Measurements from ENCODE around the gene HMCES. TPM values are rescaled to one million over a fixed set of nuclear protein-coding genes. Genes with fewer than 3 reads are reported as not detected.

HMCES gene, protein sequence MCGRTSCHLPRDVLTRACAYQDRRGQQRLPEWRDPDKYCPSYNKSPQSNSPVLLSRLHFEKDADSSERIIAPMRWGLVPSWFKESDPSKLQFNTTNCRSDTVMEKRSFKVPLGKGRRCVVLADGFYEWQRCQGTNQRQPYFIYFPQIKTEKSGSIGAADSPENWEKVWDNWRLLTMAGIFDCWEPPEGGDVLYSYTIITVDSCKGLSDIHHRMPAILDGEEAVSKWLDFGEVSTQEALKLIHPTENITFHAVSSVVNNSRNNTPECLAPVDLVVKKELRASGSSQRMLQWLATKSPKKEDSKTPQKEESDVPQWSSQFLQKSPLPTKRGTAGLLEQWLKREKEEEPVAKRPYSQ
- total RNA-seq (10 to 100 TPM; 38.1 to 56.1 (median 44.5) TPM), polyA plus RNA-seq (10 to 100 TPM; 24.1 to 37.6 TPM)
- long read RNA-seq, donor 1, transcript HMCES-204 (7 exons, 1,952 nt): minor isoform, 10 of 67 reads
- long read RNA-seq, donor 1, transcript HMCES-202 (7 exons, 1,763 nt): minor isoform, 6 of 67 reads
- long read RNA-seq, donor 1, transcript HMCES-201 (7 exons, 2,515 nt): major isoform, 39 of 67 reads
- long read RNA-seq, donor 1, partial matches to known transcripts: 3 of 67 reads
- long read RNA-seq, donor 1, other reads (novel, unspliced or antisense): 7 of 67 reads
- long read RNA-seq, donor 2, transcript HMCES-204 (7 exons, 1,952 nt): minor isoform, 11 of 95 reads
- long read RNA-seq, donor 2, transcript HMCES-201 (7 exons, 2,515 nt): major isoform, 61 of 95 reads
- long read RNA-seq, donor 2, transcript HMCES-202 (7 exons, 1,763 nt): minor isoform, 5 of 95 reads
- long read RNA-seq, donor 2, partial matches to known transcripts: 4 of 95 reads
- long read RNA-seq, donor 2, other reads (novel, unspliced or antisense): 11 of 95 reads
- long read RNA-seq, donor 3, transcript HMCES-201 (7 exons, 2,515 nt): major isoform, 95 of 130 reads
- long read RNA-seq, donor 3, transcript HMCES-203 (6 exons, 1,490 nt): minor isoform, 9 of 130 reads
- long read RNA-seq, donor 3, partial matches to known transcripts: 19 of 130 reads
- long read RNA-seq, donor 3, other reads (novel, unspliced or antisense): 6 of 130 reads

DNA sequence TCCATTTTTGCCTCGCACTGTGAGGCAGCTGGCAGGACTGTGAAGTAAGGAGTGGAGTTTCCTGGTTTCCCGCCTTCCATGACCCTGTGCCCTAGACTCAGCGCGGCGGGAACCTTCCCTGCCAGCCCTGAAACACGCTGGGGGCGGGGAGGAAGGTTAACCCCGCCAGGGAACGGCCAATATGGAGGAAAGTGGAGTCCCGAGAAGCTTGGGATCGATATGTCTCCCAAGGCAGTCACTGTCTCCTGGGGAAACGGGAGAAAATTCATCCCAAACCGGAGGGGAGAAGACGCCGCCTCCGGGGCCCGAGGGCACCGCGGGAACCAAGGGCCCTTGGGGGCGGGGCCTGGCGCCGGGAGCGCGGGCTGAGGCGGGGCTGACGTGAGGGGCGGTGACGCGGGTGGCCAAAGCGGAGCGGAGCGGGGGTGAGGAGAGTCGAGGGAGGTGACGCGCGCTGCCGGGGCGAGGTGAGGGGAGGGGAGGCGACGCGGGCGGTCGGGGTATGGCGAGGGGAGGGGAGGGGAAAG is at the start of gene HMCES:
HMCES (plus strand) TSS at position 432 of the 527 bp plus-strand sequence. CDS start 863 bp downstream, outside the sequence.
- H3K4me1 ChIP-seq: peaks cover 0 to 52% (median 37%) of the 10 kb centered on the region in 9 donors
- WGBS, 2 donors: 0 to 1% methylated on average over 33 to 44 of the region's 44 CpGs
- no peaks in the 10 kb centered on the region for H3K9me3 ChIP-seq
- H3K36me3 ChIP-seq: peaks cover 0 to 59% (median 29%) of the 10 kb centered on the region in 9 donors
- peak within 1 kb of the TSS; percentile 79 to 98 (median 88) for H3K4me3 ChIP-seq
- ATAC-seq (peak; percentile 97 to 98 (median 98)), DNase-seq (peak; percentile 96)
- peak within 1 kb of the TSS; percentile 86 to 99 (median 96) for H3K27ac ChIP-seq
- peak in 2 of 9 donors; percentile 5 to 7 for TF ChIP-seq CTCF (IDR thresholded peaks at IDR 0.05)
- H3K27me3 ChIP-seq: no peaks in the 10 kb centered on the region
- intact Hi-C loops (cut with DNase I): loop anchor here in 7 of 10 donors (2.0 to 5.0 kb wide), 4 partner anchors 34 to 38 kb away; a partner anchor contains a TSS

GRCh38 chr3:129228891-129229585 is 49.6 kb upstream of the HMCES start:
- 45 to 54% methylated on average over 11 of the region's 11 CpGs for WGBS, 2 donors
- DNase-seq: peak in 1 of 2 donors; percentile 24
- intact Hi-C loops (cut with DNase I): loop anchor here in 6 of 10 donors (5.0 kb wide), 1 partner anchor 47 kb away; the partner anchor contains the start of gene CNBP (in 6 of the 6)

More at GRCh38 chr3:129228891-129229585, 49.6 kb upstream of the HMCES start:
- H3K36me3 ChIP-seq: no peaks in the 10 kb centered on the region
- no peak overlapping the region for H3K4me3 ChIP-seq
- peaks cover 10 to 92% (median 56%) of the 10 kb centered on the region in 9 donors for H3K4me1 ChIP-seq
- H3K27me3 ChIP-seq: no peaks in the 10 kb centered on the region
- peak in 2 of 9 donors; percentile 16 to 24 for TF ChIP-seq CTCF (IDR thresholded peaks at IDR 0.05)
- H3K9me3 ChIP-seq: no peaks in the 10 kb centered on the region
- H3K27ac ChIP-seq: peak overlapping the region in 9 of 10 donors; percentile 73 to 94 (median 88)
- ATAC-seq: peak in 2 of 8 donors; percentile 11 to 19
